ENCODE results near the gene SHPK.

DNA sequence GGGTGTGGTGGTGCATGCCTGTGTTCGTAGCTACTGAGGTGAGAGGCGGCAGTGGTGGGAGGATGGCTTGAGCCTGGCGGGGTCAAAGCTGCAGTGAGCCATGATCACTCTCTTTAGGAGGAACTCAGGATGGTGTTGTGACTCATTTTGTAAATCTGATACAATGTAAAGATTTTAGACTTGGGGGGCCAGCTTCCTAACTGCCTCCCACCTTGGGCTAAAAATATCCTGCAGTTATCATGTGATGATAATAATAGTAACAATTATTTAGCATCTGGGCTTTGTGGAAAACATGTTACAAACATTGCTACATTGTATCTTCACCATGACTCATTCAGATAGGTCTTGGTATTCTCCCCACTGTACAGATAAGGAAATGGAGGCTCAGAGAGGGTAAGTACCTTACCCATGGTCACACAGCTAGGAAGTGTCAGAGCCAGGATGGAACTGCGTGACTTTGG lies 7.9 kb upstream of the SHPK start:
- TF ChIP-seq POLR2A (IDR thresholded peaks at IDR 0.05; ENCODE audit: low read depth, low read length), result no peak
- TF ChIP-seq POLR2AphosphoS5 (IDR thresholded peaks at IDR 0.05; ENCODE audit: low read depth, low read length), result no peak
